ENCODE results near the gene TMEM145.

TMEM145 gene

DNA sequence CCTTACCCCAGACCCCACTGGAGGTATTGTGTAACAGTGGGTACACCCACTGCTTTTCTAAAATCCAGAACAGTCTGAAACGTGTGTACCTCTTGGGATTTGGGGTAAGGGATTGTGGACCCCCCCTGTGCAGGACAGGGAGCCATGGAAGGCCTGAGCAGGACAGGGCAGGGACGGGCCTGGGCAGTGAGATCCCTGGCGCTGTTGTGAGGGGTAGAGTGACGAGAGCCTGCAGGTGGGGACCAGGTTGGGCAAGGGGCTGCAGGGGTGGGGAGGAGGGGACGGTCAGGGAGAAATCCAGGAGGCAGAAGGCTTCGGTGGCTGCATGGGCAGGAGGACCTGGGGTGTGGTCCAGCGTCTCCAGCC, 48.4 kb downstream of the TMEM145 start:
- DNase-seq (ENCODE audit: low read depth in 2 of 2) = no peak

DNA sequence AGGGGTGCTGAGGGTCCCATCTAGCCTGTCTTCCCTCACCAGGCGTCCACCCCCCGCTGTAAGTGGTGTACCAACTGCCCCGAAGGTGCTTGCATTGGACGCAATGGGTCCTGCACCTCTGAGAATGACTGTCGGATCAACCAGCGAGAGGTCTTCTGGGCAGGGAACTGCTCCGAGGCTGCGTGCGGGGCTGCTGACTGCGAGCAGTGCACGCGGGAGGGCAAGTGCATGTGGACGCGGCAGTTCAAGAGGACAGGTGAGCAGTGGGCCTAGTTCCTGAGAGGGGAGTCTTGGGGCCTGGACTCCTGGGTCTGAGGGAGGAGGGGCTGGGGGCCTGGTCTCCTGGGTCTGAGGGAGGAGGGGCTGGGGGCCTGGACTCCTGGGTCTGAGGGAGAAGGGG, 49.2 kb downstream of the TMEM145 start:
- no peak for DNase-seq (ENCODE audit: low read depth in 2 of 2)

DNA sequence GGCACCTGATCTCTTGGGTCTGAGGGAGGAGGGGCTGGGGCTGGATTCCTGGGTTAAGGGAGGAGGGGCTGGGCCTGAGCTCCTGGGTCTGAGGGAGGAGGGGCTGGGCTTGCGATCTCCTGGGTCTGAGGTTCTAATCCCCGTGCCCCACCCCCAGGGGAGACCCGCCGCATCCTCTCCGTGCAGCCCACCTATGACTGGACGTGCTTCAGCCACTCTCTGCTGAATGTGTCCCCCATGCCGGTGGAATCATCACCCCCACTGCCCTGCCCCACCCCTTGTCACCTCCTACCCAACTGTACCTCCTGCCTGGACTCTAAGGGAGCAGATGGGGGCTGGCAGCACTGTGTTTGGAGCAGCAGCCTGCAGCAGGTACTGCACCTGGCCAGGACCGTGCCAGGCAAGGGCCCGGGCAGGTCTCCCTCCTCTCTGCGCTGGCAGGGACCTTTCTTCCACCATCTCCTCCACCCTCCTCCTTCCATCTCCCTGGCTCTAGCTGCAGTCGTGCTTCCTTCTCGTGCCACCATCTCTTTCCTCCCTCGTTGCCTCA, 49.9 kb downstream of the TMEM145 start:
- no peak for DNase-seq (ENCODE audit: low read depth in 2 of 2)

DNA sequence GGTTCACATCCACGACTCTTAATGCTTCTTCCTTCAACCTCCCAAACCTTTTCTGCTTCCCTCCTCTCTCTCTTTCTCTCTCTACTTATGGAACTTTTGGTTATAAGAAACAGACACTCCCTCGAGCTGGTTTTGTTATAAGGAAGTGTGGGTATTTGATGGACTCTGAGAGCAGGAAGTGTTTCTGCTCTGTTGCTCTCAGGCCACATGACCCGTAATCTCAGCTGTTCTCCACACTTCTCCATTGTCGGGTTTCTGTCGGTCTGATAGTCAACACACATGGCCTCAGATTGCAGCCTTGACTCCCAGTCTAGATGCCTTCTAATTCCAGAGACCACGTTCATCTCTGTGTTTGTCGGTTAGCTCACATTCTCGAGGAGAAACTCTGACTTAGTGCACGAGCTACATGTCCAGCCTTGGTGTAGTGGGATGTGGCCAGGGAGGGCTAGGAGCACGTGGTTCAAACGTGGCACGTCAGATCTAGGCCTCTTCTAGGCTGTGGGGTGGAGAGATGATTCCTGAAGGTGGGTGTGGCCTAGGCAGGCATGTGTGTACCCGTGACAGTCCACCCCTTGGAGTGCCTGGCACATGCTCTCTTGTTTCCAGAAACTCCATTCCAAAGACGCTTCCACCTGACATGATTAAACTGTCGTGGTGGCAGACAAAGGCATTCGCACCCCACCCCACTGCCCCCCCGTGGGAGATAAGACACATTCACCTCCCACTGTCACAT, 50.7 kb downstream of the TMEM145 start:
- DNase-seq (ENCODE audit: low read depth in 2 of 2) = no peak

DNA sequence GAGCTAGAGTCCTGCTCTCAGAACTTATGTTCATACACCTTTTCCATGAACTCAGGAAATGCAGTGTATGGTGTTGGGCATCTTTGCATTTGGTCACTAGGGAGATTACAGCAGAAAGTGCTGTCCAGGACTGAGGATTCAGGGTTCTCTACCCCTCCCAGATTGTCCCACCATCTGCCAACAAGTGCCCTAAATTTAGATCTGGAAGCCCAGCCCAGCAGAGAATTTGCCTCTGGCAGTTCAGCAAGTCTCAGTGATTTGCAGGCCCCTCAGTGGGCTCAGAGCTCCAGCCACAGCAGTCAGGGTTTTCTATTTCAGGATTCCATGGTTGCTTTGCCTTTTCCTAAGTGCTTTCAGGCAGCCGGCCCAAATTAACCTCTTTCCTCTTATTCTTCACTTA, 53.6 kb downstream of the TMEM145 start:
- no peak for DNase-seq (ENCODE audit: low read depth in 2 of 2)

DNA sequence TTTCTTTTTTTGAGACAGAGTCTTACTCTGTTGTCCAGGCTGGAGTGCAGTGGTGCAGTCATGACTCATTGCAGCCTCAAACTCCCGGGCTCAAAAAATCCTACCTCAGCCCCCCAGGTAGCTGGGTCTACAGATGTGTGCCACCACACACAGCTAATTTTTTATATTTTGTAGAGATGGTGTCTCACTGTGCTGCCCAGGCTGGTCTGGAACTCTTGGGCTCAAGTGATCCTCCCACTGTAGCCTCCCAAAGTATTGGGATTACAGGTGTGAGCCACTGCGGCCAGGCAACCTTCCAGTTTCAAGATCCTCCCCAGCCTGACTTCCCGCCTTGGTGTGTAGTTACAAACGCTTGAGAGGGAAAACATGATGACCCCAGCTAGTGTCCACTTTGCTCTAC, 54.8 kb downstream of the TMEM145 start:
- no peak for DNase-seq (ENCODE audit: low read depth in 2 of 2)

DNA sequence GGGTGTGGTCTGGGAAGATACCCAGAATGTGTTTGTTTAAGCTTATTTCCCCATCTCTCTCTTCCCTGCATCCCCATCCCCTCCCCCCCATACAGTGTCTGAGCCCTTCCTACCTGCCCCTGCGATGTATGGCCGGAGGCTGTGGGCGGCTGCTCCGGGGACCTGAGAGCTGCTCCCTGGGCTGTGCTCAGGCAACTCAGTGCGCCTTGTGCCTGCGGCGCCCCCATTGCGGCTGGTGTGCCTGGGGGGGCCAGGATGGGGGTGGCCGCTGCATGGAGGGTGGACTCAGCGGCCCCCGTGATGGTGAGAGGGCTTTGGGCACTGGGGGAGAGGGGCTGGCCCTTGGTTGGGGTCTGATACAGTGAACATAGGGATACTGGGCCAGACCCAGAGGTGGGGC, 55.3 kb downstream of the TMEM145 start:
- DNase-seq (ENCODE audit: low read depth in 2 of 2) = no peak

DNA sequence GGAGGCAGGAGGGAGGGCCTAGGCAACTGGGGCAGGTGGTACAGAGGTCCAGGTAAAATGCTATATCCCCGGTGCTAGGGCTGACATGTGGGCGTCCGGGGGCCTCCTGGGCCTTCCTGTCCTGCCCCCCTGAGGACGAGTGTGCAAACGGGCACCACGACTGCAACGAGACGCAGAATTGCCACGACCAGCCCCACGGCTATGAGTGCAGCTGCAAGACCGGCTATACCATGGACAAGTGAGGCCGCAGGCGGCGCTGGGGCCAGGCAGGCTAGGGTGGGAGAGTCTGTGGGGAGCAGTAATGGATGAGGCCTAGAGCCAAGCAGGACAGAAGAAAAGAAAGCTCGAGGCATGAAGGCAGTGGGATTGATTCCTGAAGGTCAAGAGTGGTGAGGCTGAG, 55.7 kb downstream of the TMEM145 start:
- DNase-seq (ENCODE audit: low read depth in 2 of 2) = no peak

DNA sequence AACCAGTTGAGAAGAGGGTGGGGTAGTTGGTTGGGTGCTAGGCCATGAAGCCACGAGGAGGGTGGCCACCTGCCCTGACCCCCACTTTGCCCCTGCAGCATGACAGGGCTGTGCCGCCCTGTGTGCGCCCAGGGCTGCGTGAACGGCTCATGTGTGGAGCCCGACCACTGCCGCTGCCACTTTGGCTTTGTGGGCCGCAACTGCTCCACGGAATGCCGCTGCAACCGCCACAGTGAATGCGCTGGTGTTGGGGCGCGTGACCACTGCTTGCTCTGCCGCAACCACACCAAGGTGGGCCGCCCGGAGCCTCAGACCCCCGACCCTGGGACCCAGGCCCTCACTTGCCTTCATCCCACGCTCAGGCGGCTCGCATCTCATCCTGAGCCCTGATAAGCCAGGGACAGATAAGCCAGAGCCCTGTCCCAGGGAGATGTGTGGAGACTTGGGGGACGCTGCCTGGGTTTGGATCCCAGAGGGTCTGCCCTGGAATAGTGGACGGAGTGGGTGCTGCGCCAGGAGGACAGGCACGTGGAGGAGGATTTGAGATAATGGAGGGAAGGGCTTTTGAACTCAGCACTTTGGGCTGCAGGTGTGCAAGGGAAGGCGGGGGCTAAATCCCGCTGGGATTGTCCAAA, 56.4 kb downstream of the TMEM145 start:
- DNase-seq (ENCODE audit: low read depth in 2 of 2) = no peak

DNA sequence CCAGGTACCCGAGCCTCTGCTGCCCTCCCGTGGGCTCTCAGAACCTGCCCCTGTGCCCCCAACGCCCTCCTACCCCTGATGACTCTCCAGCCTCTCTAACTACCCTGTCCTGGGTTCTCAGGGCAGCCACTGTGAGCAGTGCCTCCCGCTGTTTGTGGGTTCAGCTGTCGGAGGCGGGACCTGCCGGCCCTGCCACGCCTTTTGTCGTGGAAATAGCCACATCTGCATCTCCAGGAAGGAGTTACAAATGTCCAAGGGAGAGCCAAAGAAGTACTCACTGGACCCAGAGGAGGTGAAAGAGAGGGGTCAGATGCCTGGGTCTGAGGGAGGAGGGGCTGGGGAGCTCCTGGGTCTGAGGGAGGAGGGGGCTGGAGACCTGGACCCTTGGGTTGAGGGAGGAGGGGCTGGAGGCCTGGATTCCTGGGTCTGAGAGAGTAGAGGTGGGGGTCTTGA, 57.0 kb downstream of the TMEM145 start:
- DNase-seq (ENCODE audit: low read depth in 2 of 2) = no peak

DNA sequence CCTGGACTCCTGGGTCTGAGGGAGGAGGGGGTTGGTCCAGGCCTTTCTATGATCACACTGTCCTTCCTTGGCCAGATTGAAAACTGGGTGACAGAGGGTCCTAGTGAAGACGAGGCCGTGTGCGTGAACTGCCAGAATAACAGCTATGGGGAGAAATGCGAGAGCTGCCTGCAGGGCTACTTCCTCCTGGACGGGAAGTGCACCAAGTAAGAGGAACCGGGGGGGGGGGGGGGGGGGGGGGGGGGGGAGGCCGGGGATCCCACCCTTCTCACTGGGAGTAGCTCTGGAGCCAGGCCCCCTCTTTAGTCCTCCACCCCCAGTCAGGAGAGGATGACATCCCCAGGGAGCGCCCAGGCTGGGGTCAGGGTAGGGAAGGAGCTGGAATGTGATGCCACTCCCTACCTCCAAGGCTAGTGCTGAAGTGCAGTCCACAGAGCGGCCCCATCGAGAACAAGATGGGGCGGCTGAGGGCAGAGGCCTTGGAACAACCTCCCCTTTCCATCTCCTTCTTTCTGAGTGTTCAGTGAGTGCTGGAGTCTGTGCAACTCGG, 57.6 kb downstream of the TMEM145 start:
- no peak for DNase-seq (ENCODE audit: low read depth in 2 of 2)

Data from stimulated activated CD8-positive, alpha-beta memory T cell treated with anti-CD3 and anti-CD28 coated beads, Interleukin-2, amount 100 ng/mL, for 1 hour (primary cell).